WTC11 (cell line): Measurements from ENCODE around the gene BRMS1. TPM values are rescaled to one million over a fixed set of nuclear protein-coding genes. Genes with fewer than 3 reads are reported as not detected.

Experiments used
- ATAC-seq: fragments of 200-7000 bp; cut with Tn5 transposase; 2 replicates; pipeline ENCODE4 v1.10.0; 2021; ENCODE audit warnings: mild to moderate bottlenecking, moderate library complexity
- CTCF ChIA-PET: fragments of 300-600 bp; sonication (Branson Sonifier 250); formaldehyde crosslinking; loops from one replicate; lab custom pipeline; 2021; ENCODE audit warnings: antibody characterized with exemption; lab: Charles Lee
- POLR2A ChIA-PET: fragments of 350-600 bp; sonication (Branson Sonifier 250); formaldehyde crosslinking; loops from one replicate; lab custom pipeline; 2021; ENCODE audit warnings: antibody characterized with exemption; lab: Charles Lee
- DNase-seq: peaks from one replicate; pipeline ENCODE4 v3.0.0; 2021; ENCODE audit warnings: low spot score
- H3K27ac Mint-ChIP-seq: 2 replicates; pipeline ENCODE4 v1.8.0; 2021; ENCODE audit warnings: mixed read lengths
- H3K27me3 Mint-ChIP-seq: 2 replicates; pipeline ENCODE4 v1.8.0; 2021; ENCODE audit warnings: low read depth, mild to moderate bottlenecking, moderate library complexity, mixed read lengths
- H3K36me3 Mint-ChIP-seq: 2 replicates; pipeline ENCODE4 v1.8.0; 2021; ENCODE audit warnings: mixed read lengths
- H3K4me1 Mint-ChIP-seq: 2 replicates; pipeline ENCODE4 v1.8.0; 2022; ENCODE audit warnings: mixed read lengths
- H3K4me3 Mint-ChIP-seq: 2 replicates; pipeline ENCODE4 v1.8.0; 2021; ENCODE audit warnings: mild to moderate bottlenecking, moderate library complexity, mixed read lengths
- H3K9me3 Mint-ChIP-seq: 2 replicates; pipeline ENCODE4 v1.8.0; 2021; ENCODE audit warnings: mixed read lengths
- HMGXB4 ChIP-seq: sonication (generic); formaldehyde crosslinking; IDR thresholded peaks from 2 replicates; pipeline ENCODE4 v1.8.1; 2023; ENCODE audit warnings: mild to moderate bottlenecking, moderate library complexity, missing genetic modification reagents
- JUN ChIP-seq: sonication (generic); formaldehyde crosslinking; IDR thresholded peaks from 2 replicates; pipeline ENCODE4 v1.8.0; 2023; ENCODE audit warnings: mild to moderate bottlenecking, missing genetic modification reagents
- PRRX2 ChIP-seq: fragments of 250-450 bp; sonication (Bioruptor Pico); IDR thresholded peaks from 2 replicates; pipeline ENCODE4 v1.8.0; 2021; ENCODE audit warnings: mild to moderate bottlenecking
- ZBTB21 ChIP-seq: sonication (generic); formaldehyde crosslinking; IDR thresholded peaks from 2 replicates; pipeline ENCODE4 v1.8.1; 2023; ENCODE audit warnings: mild to moderate bottlenecking, missing genetic modification reagents, borderline replicate concordance
- ZNF512 ChIP-seq: sonication (generic); formaldehyde crosslinking; IDR thresholded peaks from 2 replicates; pipeline ENCODE4 v1.8.1; 2022; ENCODE audit warnings: missing genetic modification reagents, borderline replicate concordance
- ZSCAN18 ChIP-seq: fragments of 250-450 bp; sonication (Bioruptor Pico); IDR thresholded peaks from 2 replicates; pipeline ENCODE4 v2.1.2; 2022; ENCODE audit warnings: mild to moderate bottlenecking, moderate library complexity
- total RNA-seq: library from RNA; stranded (reverse); gene quantifications from 3 replicates; pipeline ENCODE4 v1.2.3, GENCODE V29; 2021
- TF ChIP-seq, protein P1 (sequence below): sonication (generic); formaldehyde crosslinking; IDR thresholded peaks from 2 replicates; pipeline ENCODE4 v1.8.1; 2022; ENCODE audit warnings: low read depth, mild to moderate bottlenecking, moderate library complexity, missing genetic modification reagents, borderline replicate concordance
- TF ChIP-seq, protein P2 (sequence below): sonication (generic); formaldehyde crosslinking; IDR thresholded peaks from 2 replicates; pipeline ENCODE4 v1.8.1; 2023; ENCODE audit warnings: mild to moderate bottlenecking, missing genetic modification reagents, borderline replicate concordance
- TF ChIP-seq, protein P3 (sequence below): sonication (generic); formaldehyde crosslinking; IDR thresholded peaks from 2 replicates; pipeline ENCODE4 v1.8.0; 2023; ENCODE audit warnings: missing genetic modification reagents, mild to moderate bottlenecking, borderline replicate concordance
- TF ChIP-seq, protein P4 (sequence below): fragments of 200-600 bp; IDR thresholded peaks from 2 replicates; pipeline ENCODE4 v1.8.0; 2022; ENCODE audit warnings: antibody characterized with exemption

The BRMS1 gene
- total RNA-seq, 1 experiment from 2014 or later, result 44.5 TPM

DNA sequence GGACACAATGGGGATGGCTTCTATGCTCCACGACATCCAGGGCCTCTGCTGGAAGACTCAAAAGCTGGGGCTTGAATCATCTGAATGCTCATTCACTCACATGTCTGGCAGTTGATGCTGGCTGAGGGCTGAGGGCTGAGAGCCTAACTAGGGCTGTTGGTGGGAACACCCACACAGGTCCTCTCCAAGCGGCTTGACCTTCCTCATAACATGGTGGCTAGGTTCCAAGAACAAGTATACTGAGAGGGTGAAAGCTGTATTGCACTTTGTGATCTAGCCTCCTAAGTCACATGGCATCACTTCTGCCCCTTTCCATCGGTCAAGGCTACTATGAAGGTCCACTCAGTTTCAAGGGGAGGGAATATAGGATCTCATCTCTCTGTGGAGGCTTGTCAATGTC lies 45.7 kb downstream of the BRMS1 start (continued):
- TF ChIP-seq, protein P1, sequence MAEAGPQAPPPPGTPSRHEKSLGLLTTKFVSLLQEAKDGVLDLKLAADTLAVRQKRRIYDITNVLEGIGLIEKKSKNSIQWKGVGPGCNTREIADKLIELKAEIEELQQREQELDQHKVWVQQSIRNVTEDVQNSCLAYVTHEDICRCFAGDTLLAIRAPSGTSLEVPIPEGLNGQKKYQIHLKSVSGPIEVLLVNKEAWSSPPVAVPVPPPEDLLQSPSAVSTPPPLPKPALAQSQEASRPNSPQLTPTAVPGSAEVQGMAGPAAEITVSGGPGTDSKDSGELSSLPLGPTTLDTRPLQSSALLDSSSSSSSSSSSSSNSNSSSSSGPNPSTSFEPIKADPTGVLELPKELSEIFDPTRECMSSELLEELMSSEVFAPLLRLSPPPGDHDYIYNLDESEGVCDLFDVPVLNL (CRISPR knock-in tag), result no peak

DNA sequence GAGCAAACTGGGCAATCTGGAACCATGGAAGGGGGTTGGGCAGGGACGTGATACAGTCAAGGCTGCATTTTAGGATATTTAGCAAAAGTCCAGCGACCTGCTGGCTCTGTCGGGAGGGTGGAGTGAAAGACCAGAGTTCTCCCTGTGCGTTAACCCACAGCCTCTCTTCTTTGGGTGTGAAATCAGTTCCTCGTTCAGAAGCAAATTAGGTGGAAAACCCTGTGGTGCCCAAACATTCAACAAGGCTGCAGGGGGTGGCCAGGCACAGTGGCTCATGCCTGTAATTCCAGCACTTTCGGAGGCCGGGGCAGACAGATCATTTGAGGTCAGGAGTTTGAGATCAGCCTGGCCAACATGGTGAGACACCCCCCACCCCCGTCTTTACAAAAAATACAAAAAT lies 47.3 kb downstream of the BRMS1 start:
- ChIA-PET CTCF (interaction anchor here (1.1 to 7.3 kb wide), 4 partner anchors 8 to 88 kb away, joined by 3 to 79 read pairs (median 7); partner anchors contain the start of gene YIF1A), POLR2A (interaction anchor here (1.2 kb wide), 1 partner anchor 9 kb away, joined by 6 read pairs; the partner anchor contains the start of gene YIF1A)
- no peaks in the 10 kb centered on the region for H3K9me3 Mint-ChIP-seq
- no peak for TF ChIP-seq ZNF512 (CRISPR knock-in tag)
- H3K4me1 Mint-ChIP-seq, result peaks cover 9% of the 10 kb centered on the region
- H3K27me3 Mint-ChIP-seq, result peaks cover 14% of the 10 kb centered on the region
- no peak overlapping the region; the same call in 1 of the 2 replicates for H3K27ac Mint-ChIP-seq
- ATAC-seq, result no peak
- H3K4me3 Mint-ChIP-seq, result no peak overlapping the region
- H3K36me3 Mint-ChIP-seq, result no peaks in the 10 kb centered on the region
- no peak for DNase-seq

GRCh38 chr11:66294626-66295620 lies 50.0 kb downstream of the BRMS1 start:
- Mint-ChIP-seq H3K9me3 (no peaks in the 10 kb centered on the region), H3K27me3 (peaks cover 32% of the 10 kb centered on the region), H3K4me3 (no peak overlapping the region; the same call in 1 of the 2 replicates), H3K4me1 (peaks cover 22% of the 10 kb centered on the region), H3K36me3 (no peaks in the 10 kb centered on the region), H3K27ac (no peak overlapping the region)
- ATAC-seq (no peak), DNase-seq (no peak)
- ChIA-PET CTCF (interaction anchor here (1.2 to 2.3 kb wide), 3 partner anchors 18 to 94 kb away, joined by 3 to 8 read pairs (median 3); no protein-coding TSS in a partner anchor), POLR2A (no interaction called here)
- TF ChIP-seq ZBTB21 (CRISPR knock-in tag) (no peak), ZSCAN18 (CRISPR knock-in tag) (no peak), PRRX2 (CRISPR knock-in tag) (no peak), JUN (no peak), HMGXB4 (CRISPR knock-in tag) (0 out of 2 replicates have a peak, but pooled peaks have one; percentile 34)
- TF ChIP-seq, protein P2, sequence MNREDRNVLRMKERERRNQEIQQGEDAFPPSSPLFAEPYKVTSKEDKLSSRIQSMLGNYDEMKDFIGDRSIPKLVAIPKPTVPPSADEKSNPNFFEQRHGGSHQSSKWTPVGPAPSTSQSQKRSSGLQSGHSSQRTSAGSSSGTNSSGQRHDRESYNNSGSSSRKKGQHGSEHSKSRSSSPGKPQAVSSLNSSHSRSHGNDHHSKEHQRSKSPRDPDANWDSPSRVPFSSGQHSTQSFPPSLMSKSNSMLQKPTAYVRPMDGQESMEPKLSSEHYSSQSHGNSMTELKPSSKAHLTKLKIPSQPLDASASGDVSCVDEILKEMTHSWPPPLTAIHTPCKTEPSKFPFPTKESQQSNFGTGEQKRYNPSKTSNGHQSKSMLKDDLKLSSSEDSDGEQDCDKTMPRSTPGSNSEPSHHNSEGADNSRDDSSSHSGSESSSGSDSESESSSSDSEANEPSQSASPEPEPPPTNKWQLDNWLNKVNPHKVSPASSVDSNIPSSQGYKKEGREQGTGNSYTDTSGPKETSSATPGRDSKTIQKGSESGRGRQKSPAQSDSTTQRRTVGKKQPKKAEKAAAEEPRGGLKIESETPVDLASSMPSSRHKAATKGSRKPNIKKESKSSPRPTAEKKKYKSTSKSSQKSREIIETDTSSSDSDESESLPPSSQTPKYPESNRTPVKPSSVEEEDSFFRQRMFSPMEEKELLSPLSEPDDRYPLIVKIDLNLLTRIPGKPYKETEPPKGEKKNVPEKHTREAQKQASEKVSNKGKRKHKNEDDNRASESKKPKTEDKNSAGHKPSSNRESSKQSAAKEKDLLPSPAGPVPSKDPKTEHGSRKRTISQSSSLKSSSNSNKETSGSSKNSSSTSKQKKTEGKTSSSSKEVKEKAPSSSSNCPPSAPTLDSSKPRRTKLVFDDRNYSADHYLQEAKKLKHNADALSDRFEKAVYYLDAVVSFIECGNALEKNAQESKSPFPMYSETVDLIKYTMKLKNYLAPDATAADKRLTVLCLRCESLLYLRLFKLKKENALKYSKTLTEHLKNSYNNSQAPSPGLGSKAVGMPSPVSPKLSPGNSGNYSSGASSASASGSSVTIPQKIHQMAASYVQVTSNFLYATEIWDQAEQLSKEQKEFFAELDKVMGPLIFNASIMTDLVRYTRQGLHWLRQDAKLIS, result no peak
- TF ChIP-seq, protein P3, sequence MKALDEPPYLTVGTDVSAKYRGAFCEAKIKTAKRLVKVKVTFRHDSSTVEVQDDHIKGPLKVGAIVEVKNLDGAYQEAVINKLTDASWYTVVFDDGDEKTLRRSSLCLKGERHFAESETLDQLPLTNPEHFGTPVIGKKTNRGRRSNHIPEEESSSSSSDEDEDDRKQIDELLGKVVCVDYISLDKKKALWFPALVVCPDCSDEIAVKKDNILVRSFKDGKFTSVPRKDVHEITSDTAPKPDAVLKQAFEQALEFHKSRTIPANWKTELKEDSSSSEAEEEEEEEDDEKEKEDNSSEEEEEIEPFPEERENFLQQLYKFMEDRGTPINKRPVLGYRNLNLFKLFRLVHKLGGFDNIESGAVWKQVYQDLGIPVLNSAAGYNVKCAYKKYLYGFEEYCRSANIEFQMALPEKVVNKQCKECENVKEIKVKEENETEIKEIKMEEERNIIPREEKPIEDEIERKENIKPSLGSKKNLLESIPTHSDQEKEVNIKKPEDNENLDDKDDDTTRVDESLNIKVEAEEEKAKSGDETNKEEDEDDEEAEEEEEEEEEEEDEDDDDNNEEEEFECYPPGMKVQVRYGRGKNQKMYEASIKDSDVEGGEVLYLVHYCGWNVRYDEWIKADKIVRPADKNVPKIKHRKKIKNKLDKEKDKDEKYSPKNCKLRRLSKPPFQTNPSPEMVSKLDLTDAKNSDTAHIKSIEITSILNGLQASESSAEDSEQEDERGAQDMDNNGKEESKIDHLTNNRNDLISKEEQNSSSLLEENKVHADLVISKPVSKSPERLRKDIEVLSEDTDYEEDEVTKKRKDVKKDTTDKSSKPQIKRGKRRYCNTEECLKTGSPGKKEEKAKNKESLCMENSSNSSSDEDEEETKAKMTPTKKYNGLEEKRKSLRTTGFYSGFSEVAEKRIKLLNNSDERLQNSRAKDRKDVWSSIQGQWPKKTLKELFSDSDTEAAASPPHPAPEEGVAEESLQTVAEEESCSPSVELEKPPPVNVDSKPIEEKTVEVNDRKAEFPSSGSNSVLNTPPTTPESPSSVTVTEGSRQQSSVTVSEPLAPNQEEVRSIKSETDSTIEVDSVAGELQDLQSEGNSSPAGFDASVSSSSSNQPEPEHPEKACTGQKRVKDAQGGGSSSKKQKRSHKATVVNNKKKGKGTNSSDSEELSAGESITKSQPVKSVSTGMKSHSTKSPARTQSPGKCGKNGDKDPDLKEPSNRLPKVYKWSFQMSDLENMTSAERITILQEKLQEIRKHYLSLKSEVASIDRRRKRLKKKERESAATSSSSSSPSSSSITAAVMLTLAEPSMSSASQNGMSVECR (CRISPR knock-in tag), result no peak
- TF ChIP-seq, protein P4, sequence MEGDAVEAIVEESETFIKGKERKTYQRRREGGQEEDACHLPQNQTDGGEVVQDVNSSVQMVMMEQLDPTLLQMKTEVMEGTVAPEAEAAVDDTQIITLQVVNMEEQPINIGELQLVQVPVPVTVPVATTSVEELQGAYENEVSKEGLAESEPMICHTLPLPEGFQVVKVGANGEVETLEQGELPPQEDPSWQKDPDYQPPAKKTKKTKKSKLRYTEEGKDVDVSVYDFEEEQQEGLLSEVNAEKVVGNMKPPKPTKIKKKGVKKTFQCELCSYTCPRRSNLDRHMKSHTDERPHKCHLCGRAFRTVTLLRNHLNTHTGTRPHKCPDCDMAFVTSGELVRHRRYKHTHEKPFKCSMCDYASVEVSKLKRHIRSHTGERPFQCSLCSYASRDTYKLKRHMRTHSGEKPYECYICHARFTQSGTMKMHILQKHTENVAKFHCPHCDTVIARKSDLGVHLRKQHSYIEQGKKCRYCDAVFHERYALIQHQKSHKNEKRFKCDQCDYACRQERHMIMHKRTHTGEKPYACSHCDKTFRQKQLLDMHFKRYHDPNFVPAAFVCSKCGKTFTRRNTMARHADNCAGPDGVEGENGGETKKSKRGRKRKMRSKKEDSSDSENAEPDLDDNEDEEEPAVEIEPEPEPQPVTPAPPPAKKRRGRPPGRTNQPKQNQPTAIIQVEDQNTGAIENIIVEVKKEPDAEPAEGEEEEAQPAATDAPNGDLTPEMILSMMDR, result no peak
